Mucosa of rectum (tissue), 2 donors: Measurements from ENCODE around the gene ITPKB.
A peak's percentile ranks its signal among the peaks of the same experiment; 100 is the strongest.
"Not testable (repeated sequence)": the region's sequence is repeated elsewhere in the genome, so short reads cannot be mapped to it uniquely, and the experiment has no call there.

Experiments
- H3K27ac ChIP-seq, 2 donors: one replicate each; pipeline ENCODE4 v1.7.0; 2013; ENCODE audit warnings: inconsistent platforms in 2 of 2, low read depth in 2 of 2, low read length in 2 of 2
- H3K27me3 ChIP-seq, 2 donors: one replicate each; pipeline ENCODE4 v1.7.0; 2013; ENCODE audit warnings: low read length in 2 of 2; ENCODE audit not compliant: control insufficient read depth in 2 of 2, insufficient read depth in 2 of 2
- H3K36me3 ChIP-seq, 2 donors: one replicate each; pipeline ENCODE4 v1.7.0; 2013; ENCODE audit warnings: low read length in 2 of 2; ENCODE audit not compliant: control insufficient read depth in 2 of 2, insufficient read depth in 2 of 2
- H3K4me1 ChIP-seq, 2 donors: one replicate each; pipeline ENCODE4 v1.7.0; 2013; ENCODE audit warnings: low read length in 2 of 2, mild to moderate bottlenecking in 1 of 2; ENCODE audit not compliant: control insufficient read depth in 2 of 2, insufficient read depth in 2 of 2
- H3K4me3 ChIP-seq, 2 donors: one replicate each; pipeline ENCODE4 v1.7.0; 2013; ENCODE audit warnings: low read length in 2 of 2
- H3K9ac ChIP-seq, 2 donors: one replicate each; pipeline ENCODE4 v1.7.0; 2013; ENCODE audit warnings: low read length in 2 of 2, low read depth in 1 of 2, mild to moderate bottlenecking in 1 of 2
- H3K9me3 ChIP-seq, 2 donors: one replicate each; pipeline ENCODE4 v1.7.0; 2013; ENCODE audit warnings: low read length in 2 of 2; ENCODE audit not compliant: control insufficient read depth in 2 of 2
- donor health status: healthy.
- donor health status: Normal muscosa, but diverticular disease.

ITPKB gene

GRCh38 chr1:226640321-226641136 lies 98.6 kb downstream of the ITPKB start:
- no peaks in the 10 kb centered on the region for H3K27me3 ChIP-seq
- H3K27ac ChIP-seq: no peak overlapping the region
- peaks cover 12 to 16% of the 10 kb centered on the region in 2 donors for H3K4me1 ChIP-seq
- peaks cover 7 to 20% of the 10 kb centered on the region in 2 donors for H3K36me3 ChIP-seq
- no peak overlapping the region for H3K9ac ChIP-seq
- H3K4me3 ChIP-seq: no peak overlapping the region
- no peaks in the 10 kb centered on the region for H3K9me3 ChIP-seq

- H3K4me1 ChIP-seq: peaks cover 12 to 14% of the 10 kb centered on the region in 2 donors
- H3K4me3 ChIP-seq: no peak overlapping the region
- H3K36me3 ChIP-seq: peaks cover 7 to 20% of the 10 kb centered on the region in 2 donors
- no peak overlapping the region for H3K9ac ChIP-seq
- H3K9me3 ChIP-seq: no peaks in the 10 kb centered on the region
- no peak overlapping the region for H3K27ac ChIP-seq
- no peaks in the 10 kb centered on the region for H3K27me3 ChIP-seq
Measured at GRCh38 chr1:226639631-226640061, 99.4 kb downstream of the ITPKB start.

- H3K27ac ChIP-seq, H3K9ac ChIP-seq, H3K9me3 ChIP-seq, H3K27me3 ChIP-seq, H3K4me3 ChIP-seq: not testable (repeated sequence)
- peaks cover 10 to 12% of the 10 kb centered on the region in 2 donors for H3K4me1 ChIP-seq
- peaks cover 7 to 23% of the 10 kb centered on the region in 2 donors for H3K36me3 ChIP-seq
Measured at GRCh38 chr1:226639206-226639605, 99.9 kb downstream of the ITPKB start.

DNA sequence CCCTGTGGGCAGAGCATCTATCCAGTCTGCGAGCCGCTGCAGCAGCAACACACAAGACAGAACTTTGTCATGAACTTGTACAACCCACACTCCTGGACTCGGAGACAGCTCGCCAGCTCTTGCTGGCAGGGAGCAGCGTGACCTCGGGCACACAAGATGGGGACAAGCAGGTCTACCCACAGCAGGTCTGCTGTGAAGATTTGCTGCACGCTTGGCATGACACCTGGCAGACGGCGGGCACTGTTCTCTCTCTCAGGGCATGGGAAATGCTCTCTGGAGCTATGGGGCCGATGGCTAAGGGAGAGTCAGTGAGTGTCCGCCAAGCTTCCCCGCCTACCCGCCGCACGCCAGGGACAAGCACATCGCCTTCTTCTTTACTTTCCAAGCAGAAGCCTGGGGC lies 100.5 kb downstream of the ITPKB start:
- H3K27ac ChIP-seq: no peak overlapping the region
- no peak overlapping the region for H3K9ac ChIP-seq
- no peak overlapping the region for H3K4me3 ChIP-seq
- peaks cover 7 to 23% of the 10 kb centered on the region in 2 donors for H3K36me3 ChIP-seq
- H3K9me3 ChIP-seq: no peaks in the 10 kb centered on the region
- H3K4me1 ChIP-seq: peaks cover 8% of the 10 kb centered on the region in 2 donors
- H3K27me3 ChIP-seq: no peaks in the 10 kb centered on the region

DNA sequence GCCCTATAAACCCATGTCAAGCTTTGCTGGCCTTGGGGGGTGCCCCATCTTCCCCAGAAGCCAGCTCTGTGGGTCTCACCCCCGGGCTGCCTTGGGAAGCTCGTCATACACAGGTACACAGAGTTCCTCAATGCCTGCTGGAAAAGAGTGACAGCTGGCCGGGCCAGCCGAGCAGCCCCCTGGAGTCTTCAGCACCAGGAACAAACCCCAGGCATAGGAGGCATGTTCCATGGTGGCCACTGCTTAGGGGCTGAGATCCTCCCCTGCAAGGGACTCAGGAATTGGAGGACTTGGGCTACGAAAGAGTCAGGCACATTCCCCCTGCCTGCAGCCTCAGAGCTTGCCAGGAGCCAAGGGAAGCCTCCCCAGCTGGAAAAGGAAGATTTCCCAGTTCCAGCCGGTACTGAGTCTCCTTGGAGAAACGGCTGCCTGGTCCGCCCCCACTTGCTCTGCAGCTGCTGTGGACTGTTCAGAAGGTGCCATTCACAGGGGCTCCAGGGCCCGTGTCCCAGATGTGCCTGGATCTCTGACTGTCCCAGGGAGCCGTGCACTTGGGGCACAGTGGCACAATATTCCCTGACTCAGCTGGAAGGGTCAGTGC lies 101.0 kb downstream of the ITPKB start:
- Histone ChIP-seq H3K27ac (no peak overlapping the region), H3K9me3 (no peaks in the 10 kb centered on the region), H3K4me3 (no peak overlapping the region), H3K9ac (no peak overlapping the region), H3K27me3 (no peaks in the 10 kb centered on the region), H3K36me3 (peaks cover 7 to 23% of the 10 kb centered on the region in 2 donors), H3K4me1 (peaks cover 3 to 5% of the 10 kb centered on the region in 2 donors)

DNA sequence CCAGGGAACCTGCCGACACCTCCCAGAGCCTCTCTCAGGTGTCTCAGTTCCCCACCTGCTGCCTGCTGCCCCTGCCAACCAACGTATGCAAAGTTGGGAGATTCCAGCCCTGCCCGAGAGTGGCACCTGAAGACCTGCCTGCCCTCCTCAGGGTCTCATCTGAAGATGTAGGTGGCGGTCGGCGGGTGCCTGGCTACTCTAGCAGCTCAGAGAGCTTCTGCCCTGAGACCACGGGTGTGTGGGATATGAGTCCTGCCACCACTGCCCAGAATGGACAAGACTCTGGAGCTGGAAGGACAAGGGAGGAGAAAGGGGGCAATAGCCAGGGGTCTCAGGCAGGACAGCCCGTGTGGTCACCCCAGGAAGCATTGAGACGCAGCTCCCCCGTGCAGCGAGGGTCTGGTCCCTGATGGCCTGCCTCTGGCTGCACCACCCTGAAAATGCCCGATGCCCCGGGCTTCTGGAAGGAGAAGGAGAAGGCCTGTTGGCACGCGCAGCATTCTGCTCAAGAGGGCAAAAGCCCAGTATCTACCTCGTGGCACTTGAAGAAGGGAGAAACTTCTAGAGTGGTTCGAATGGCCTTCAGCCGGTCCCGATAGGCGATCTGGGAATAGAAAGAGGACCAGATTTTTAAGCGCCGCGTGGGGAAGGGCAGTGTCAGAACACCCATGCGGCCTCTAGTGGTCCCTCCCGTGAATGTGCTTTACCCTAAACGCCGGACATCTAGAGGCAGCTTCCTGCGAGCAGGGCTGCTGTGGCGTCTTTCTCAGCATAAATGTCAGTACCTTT lies 101.7 kb downstream of the ITPKB start:
- H3K27me3 ChIP-seq: no peaks in the 10 kb centered on the region
- peaks cover 0 to 3% of the 10 kb centered on the region in 2 donors for H3K4me1 ChIP-seq
- H3K36me3 ChIP-seq: peaks cover 7 to 23% of the 10 kb centered on the region in 2 donors
- no peaks in the 10 kb centered on the region for H3K9me3 ChIP-seq
- H3K4me3 ChIP-seq: no peak overlapping the region
- no peak overlapping the region for H3K9ac ChIP-seq
- H3K27ac ChIP-seq: no peak overlapping the region

DNA sequence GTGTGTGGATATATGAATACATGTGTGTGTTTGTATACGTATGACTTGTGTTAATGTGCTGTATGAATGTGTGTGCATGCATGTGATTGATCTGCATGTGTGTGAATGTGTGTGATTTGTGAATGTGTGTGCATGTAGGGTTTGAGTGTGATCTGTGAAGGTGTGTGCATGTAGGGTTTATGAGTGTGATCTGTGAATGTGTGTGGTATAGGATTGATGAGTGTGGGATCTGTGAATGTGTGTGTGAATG lies 102.3 kb downstream of the ITPKB start:
- Histone ChIP-seq H3K9ac (no peak overlapping the region), H3K27me3 (no peaks in the 10 kb centered on the region), H3K27ac (no peak overlapping the region), H3K36me3 (peaks cover 7 to 23% of the 10 kb centered on the region in 2 donors), H3K4me1 (peaks cover 0 to 5% of the 10 kb centered on the region in 2 donors), H3K4me3 (no peak overlapping the region), H3K9me3 (no peaks in the 10 kb centered on the region)

- peaks cover 7 to 21% of the 10 kb centered on the region in 2 donors for H3K36me3 ChIP-seq
- H3K9ac ChIP-seq: no peak overlapping the region
- H3K27me3 ChIP-seq: no peaks in the 10 kb centered on the region
- H3K9me3 ChIP-seq: no peaks in the 10 kb centered on the region
- H3K27ac ChIP-seq: no peak overlapping the region
- H3K4me3 ChIP-seq: no peak overlapping the region
- H3K4me1 ChIP-seq: peaks cover 0 to 5% of the 10 kb centered on the region in 2 donors
Measured at GRCh38 chr1:226635456-226635941, 103.6 kb downstream of the ITPKB start.

- Histone ChIP-seq H3K9ac (no peak overlapping the region), H3K9me3 (no peaks in the 10 kb centered on the region), H3K4me1 (peaks cover 0 to 5% of the 10 kb centered on the region in 2 donors), H3K36me3 (peaks cover 7 to 18% of the 10 kb centered on the region in 2 donors), H3K27ac (peak overlapping the region in 1 of 2 donors; percentile 16), H3K4me3 (no peak overlapping the region), H3K27me3 (no peaks in the 10 kb centered on the region)
Measured at GRCh38 chr1:226634611-226635246, 104.4 kb downstream of the ITPKB start.
